NCI-H748 (cell line): Measurements from ENCODE around the gene MAN2A2.
A peak's percentile ranks its signal among the peaks of the same experiment; 100 is the strongest.
"Not testable (repeated sequence)": the region's sequence is repeated elsewhere in the genome, so short reads cannot be mapped to it uniquely, and the experiment has no call there.

Source experiments
- DNase-seq: peaks from one replicate; lab custom pipeline; 2025; ENCODE audit not compliant: unreplicated experiment; lab: John Stamatoyannopoulos, UW

MAN2A2 gene

GRCh38 chr15:90883976-90884718, 19.0 kb upstream of the MAN2A2 start, which contains the start of gene FES:
FES (plus strand) TSS chr15:90884504; CDS start chr15:90885046, 542 bp downstream.
- DNase-seq: no peak

DNA sequence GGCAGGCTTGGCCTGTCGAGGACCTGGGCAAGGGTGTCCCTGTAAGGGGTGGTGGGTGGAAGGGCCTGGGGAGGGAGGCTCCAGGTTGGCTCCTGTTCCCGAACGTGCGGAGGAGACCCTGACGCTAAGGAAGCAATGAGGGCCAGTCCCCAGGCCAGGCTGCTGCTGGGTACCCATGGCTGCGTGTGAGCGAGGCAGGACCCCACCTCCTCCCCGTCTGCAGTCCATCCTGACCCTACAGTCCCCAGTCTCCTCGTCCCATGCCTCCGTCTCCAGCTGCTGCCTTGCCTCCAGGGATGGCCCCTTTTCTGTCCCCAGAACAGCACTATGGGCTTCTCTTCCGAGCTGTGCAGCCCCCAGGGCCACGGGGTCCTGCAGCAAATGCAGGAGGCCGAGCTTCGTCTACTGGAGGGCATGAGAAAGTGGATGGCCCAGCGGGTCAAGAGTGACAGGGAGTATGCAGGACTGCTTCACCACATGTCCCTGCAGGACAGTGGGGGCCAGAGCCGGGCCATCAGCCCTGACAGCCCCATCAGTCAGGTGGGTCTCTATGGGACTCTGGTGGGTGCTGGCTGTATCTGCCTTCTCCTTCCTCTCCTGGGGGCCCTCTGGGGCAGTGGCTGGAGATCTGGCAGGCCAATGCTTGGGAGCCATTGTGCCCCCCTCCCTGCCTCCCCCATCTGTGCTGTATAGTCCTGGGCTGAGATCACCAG, 18.2 kb upstream of the MAN2A2 start:
- no peak for DNase-seq

DNA sequence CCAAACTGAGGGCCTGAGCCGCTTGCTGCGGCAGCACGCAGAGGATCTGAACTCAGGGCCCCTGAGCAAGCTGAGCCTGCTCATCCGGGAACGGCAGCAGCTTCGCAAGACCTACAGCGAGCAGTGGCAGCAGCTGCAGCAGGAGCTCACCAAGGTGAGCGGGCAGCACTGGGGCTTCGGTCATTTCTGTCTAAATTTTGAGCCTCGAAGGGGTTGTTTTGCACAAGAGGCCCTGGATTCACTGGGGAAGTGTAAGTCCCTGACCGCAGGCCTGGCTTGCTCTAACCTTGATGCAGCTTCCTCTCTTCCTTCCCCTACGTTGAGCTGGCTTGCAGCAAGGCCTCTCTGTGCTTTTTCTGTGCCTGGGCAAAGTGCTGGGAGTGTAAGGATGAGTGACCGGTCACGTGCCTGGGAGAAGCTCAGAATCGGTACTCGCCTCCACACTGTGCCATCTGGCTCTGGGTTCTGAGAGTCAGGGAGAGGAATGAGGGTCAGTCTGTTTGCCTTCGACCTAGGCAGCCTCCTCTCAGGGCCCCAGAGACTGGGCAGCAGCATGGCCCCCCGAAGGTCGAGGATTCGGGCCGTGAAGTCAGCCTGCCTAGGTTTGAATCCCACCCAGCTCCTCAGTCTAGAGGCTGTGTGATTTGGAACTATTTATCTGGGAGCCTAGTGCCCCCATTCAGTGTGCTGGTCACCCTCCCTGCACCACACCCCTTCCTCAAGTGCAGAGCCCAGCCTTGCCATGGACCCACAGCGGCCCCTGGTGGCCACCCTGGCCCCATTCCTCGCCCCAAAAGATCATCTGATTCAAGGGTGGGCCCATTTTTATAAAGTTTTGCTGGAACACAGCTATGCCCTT, 17.4 kb upstream of the MAN2A2 start:
- DNase-seq: peak; percentile 56

- DNase-seq: no peak
Observed at GRCh38 chr15:90886291-90886614, 16.8 kb upstream of the MAN2A2 start.

- no peak for DNase-seq
Observed at GRCh38 chr15:90887037-90887481, 16.0 kb upstream of the MAN2A2 start.

DNA sequence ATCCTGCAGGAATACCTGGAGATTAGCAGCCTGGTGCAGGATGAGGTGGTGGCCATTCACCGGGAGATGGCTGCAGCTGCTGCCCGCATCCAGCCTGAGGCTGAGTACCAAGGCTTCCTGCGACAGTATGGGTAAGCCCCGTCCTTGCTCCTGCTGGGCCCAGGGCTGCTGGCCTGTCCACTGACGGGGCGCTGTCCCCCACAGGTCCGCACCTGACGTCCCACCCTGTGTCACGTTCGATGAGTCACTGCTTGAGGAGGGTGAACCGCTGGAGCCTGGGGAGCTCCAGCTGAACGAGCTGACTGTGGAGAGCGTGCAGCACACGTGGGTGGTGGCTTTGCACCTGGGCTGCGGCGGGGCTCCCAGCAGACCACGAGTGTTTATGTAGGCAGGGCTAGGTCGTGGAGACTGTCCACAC, 13.8 kb upstream of the MAN2A2 start:
- no peak for DNase-seq

- no peak for DNase-seq
Observed at GRCh38 chr15:90889736-90890456, 13.2 kb upstream of the MAN2A2 start.

DNA sequence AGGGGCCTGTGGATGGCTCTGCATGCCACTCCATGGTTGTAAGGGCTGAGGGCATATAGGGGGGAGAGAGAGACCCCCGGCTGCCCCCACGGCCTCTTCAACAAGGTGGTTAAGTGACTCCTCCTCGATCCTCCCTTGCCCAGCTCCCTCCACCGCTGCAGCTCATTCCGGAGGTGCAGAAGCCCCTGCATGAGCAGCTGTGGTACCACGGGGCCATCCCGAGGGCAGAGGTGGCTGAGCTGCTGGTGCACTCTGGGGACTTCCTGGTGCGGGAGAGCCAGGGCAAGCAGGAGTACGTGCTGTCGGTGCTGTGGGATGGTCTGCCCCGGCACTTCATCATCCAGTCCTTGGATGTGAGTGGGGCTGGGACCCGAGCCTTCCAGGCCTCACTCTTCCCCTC, 12.3 kb upstream of the MAN2A2 start:
- no peak for DNase-seq

- DNase-seq: no peak
Observed at GRCh38 chr15:90891346-90891949, 11.7 kb upstream of the MAN2A2 start.

GRCh38 chr15:90892023-90892422, 11.1 kb upstream of the MAN2A2 start:
- DNase-seq: no peak

DNA sequence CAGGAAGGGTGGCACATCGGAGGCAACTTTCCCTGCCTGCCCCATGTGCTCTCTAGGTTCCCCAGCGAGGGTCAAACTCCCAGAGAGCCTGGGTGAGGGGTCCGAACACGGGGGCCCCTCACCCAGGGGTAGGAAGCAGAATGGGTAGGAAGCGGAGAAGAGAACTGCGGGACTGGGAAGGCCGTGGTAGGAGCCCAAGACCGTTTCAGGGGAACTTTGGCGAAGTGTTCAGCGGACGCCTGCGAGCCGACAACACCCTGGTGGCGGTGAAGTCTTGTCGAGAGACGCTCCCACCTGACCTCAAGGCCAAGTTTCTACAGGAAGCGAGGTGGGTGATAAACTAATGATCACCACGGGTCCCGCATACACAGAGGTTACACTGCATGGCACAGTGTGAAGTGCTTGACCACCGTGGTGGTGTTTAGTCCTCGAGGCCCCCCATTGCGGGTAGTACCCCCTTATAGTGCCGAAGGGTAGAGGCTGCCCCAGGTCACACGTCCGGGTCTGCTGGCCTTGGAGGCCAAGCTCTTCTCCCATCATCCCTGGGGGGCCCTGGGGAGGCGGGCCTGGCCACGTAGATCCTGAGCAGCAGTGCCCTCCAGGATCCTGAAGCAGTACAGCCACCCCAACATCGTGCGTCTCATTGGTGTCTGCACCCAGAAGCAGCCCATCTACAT, 10.5 kb upstream of the MAN2A2 start:
- no peak for DNase-seq

DNA sequence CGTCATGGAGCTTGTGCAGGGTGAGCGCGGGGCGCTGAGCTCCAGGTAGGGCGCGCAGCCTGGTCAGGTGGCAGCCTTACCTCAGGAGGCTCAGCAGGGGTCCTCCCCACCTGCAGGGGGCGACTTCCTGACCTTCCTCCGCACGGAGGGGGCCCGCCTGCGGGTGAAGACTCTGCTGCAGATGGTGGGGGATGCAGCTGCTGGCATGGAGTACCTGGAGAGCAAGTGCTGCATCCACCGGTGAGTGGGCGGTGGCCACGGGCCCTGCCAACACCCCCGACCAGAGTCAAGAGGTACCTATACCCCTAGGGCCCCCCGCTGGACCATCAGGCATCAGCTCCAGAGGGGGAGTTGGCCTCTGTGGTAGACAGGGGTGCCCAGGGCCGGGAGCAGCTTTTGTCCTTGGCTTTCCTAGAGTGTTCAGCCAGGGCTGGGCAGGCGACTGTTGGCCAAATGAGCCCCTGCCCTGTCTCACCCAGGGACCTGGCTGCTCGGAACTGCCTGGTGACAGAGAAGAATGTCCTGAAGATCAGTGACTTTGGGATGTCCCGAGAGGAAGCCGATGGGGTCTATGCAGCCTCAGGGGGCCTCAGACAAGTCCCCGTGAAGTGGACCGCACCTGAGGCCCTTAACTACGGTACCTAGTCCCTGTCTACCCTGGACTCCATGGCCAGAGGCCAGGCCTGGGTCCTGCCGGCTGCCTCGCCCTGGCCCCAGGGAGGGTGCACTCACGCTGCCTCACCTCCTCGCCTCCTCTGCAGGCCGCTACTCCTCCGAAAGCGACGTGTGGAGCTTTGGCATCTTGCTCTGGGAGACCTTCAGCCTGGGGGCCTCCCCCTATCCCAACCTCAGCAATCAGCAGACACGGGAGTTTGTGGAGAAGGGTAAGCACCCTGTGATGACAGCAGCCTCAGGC, 9.7 kb upstream of the MAN2A2 start:
- no peak for DNase-seq

DNA sequence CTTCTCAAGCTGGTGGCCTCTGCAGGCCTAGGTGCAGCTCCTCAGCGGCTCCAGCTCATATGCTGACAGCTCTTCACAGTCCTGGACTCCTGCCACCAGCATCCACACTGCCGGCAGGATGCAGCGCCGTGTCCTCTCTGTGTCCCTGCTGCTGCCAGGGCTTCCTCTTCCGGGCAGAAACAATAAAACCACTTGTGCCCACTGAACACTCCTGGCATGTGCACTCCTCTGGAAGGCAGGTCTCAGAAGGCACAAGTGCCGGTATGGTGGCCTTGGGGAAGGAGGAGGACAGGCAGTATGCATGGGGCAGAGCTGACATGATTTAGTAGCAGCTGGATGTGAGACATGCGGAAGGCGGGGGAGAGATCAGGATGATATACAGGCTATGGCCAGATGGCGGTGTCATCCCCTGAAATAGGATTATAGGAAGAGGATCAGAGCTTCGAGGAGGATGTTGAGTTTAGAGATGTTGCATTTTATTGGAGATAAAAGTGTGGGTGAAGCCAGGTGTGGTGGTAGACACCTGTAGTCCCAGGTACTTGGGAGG, 7.5 kb upstream of the MAN2A2 start:
- peak; percentile 8 for DNase-seq

GRCh38 chr15:90897131-90897655, 5.9 kb upstream of the MAN2A2 start:
- not testable (repeated sequence) for DNase-seq

DNA sequence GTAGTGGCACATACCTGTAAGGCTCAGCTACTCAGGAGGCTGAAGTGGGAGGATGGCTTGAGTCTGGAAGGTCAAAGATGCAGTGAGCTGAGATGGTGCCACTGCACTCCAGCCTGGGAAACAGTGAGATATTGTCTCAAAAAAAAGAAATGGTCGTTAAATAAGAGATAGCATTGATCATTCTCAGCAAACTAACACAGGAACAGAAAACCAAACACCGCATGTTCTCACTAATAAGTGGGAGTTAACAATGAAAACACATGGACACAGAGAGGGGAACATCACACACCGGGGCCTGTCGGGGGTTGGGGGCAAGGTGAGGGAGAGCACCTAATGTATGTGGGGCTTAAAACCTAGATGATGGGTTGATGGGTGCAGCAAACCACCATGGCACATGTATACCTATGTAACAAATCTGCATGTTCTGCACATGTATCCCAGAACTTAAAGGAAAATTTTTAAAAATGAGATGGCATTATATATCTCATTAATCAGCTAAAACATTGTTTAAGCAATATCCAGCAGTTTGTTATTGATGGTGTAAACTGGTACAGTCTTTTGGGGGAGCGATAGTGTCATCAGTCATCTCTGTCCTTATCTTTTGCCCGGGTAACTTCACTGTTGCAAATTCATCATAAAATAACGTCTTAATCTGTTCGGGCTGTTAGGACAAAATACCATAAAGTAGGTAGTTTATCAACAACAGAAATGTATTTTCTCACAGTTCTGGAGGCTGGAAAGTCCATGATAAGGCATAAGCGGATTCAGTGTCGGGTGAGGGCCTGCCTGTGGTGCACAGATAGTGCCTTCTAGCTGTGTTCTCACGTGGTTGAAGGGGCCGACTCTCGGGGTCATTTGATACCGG, 1.7 kb upstream of the MAN2A2 start:
- no peak for DNase-seq

DNA sequence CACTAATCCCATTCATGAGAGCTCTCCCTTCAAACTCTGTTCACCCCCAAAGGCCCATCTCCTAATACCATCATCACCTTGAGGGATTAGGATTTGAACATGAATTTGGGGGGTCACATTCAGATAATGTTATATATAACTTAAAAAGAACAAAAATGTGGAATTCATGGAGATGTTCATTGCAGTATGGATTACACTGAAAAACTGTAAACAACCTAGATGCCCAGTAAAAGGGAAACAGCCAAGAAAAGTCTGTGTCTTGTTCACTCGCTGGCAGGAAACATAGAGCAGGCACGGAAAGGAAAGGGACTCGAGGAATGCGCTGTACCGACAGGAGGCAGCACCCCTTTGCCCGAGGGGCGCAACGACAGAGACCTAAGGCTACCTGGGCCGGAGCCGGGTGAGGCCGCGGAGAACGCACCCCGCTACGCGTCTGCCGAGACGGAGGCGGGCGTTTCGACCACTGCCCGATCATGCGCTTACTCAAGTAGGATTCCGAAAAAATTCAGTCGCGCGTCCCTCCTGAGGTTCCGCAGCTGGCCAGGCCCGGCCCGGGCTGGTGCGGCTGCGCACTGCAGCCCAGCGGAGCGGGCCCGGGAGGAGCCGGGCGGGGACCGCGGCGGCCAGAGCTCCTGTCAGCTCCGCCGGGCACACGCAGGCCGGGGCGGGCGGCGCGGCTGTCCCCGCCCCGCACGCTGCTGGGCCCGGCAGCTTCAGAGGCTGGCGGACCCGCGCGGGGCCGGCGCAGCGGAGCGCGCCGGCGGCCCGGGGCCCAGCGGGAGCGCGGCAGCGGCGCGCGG, 862 bp upstream of the MAN2A2 start:
- DNase-seq: peak; percentile 80
